ENCODE results near the gene FABP3. TPM values are rescaled to one million over a fixed set of nuclear protein-coding genes. Genes with fewer than 3 reads are reported as not detected.

Gene FABP3
- total RNA-seq, 1 donor from 2014 or later: 30.0 TPM

GRCh38 chr1:31371121-31371959, 1.5 kb downstream of the FABP3 start:
- Mint-ChIP-seq H3K27me3 (ENCODE audit: unreplicated experiment) (no peaks in the 10 kb centered on the region), H3K9me3 (ENCODE audit: unreplicated experiment) (no peaks in the 10 kb centered on the region), H3K4me3 (ENCODE audit: unreplicated experiment) (no peak overlapping the region), H3K36me3 (ENCODE audit: unreplicated experiment) (peaks cover 11% of the 10 kb centered on the region), H3K27ac (ENCODE audit: unreplicated experiment) (peak overlapping the region; percentile 96), H3K4me1 (ENCODE audit: unreplicated experiment) (peaks cover 38% of the 10 kb centered on the region)
- DNase-seq (ENCODE audit: extremely low spot score, unreplicated experiment): no peak
- no peak for TF ChIP-seq CTCF (IDR thresholded peaks at IDR 0.05)

GRCh38 chr1:31370565-31370964, 2.3 kb downstream of the FABP3 start:
- no peaks in the 10 kb centered on the region for H3K27me3 Mint-ChIP-seq (ENCODE audit: unreplicated experiment)
- H3K4me1 Mint-ChIP-seq (ENCODE audit: unreplicated experiment): peaks cover 38% of the 10 kb centered on the region
- no peak for DNase-seq (ENCODE audit: extremely low spot score, unreplicated experiment)
- no peak overlapping the region for H3K4me3 Mint-ChIP-seq (ENCODE audit: unreplicated experiment)
- H3K36me3 Mint-ChIP-seq (ENCODE audit: unreplicated experiment): peaks cover 13% of the 10 kb centered on the region
- no peaks in the 10 kb centered on the region for H3K9me3 Mint-ChIP-seq (ENCODE audit: unreplicated experiment)
- H3K27ac Mint-ChIP-seq (ENCODE audit: unreplicated experiment): no peak overlapping the region
- TF ChIP-seq CTCF (IDR thresholded peaks at IDR 0.05): no peak

GRCh38 chr1:31370021-31370420, 2.9 kb downstream of the FABP3 start:
- TF ChIP-seq CTCF (IDR thresholded peaks at IDR 0.05): no peak
- Mint-ChIP-seq H3K36me3 (ENCODE audit: unreplicated experiment) (peaks cover 15% of the 10 kb centered on the region), H3K9me3 (ENCODE audit: unreplicated experiment) (no peaks in the 10 kb centered on the region), H3K4me3 (ENCODE audit: unreplicated experiment) (no peak overlapping the region), H3K27me3 (ENCODE audit: unreplicated experiment) (no peaks in the 10 kb centered on the region), H3K27ac (ENCODE audit: unreplicated experiment) (no peak overlapping the region), H3K4me1 (ENCODE audit: unreplicated experiment) (peaks cover 36% of the 10 kb centered on the region)
- DNase-seq (ENCODE audit: extremely low spot score, unreplicated experiment): no peak

- Mint-ChIP-seq H3K9me3 (ENCODE audit: unreplicated experiment) (no peaks in the 10 kb centered on the region), H3K27me3 (ENCODE audit: unreplicated experiment) (no peaks in the 10 kb centered on the region), H3K4me1 (ENCODE audit: unreplicated experiment) (peaks cover 23% of the 10 kb centered on the region), H3K27ac (ENCODE audit: unreplicated experiment) (no peak overlapping the region), H3K36me3 (ENCODE audit: unreplicated experiment) (peaks cover 20% of the 10 kb centered on the region), H3K4me3 (ENCODE audit: unreplicated experiment) (no peak overlapping the region)
- TF ChIP-seq CTCF (IDR thresholded peaks at IDR 0.05): no peak
- DNase-seq (ENCODE audit: extremely low spot score, unreplicated experiment): no peak
Observed at GRCh38 chr1:31368611-31369107, 4.2 kb downstream of the FABP3 start.

- Mint-ChIP-seq H3K27me3 (ENCODE audit: unreplicated experiment) (no peaks in the 10 kb centered on the region), H3K27ac (ENCODE audit: unreplicated experiment) (no peak overlapping the region), H3K9me3 (ENCODE audit: unreplicated experiment) (no peaks in the 10 kb centered on the region), H3K4me1 (ENCODE audit: unreplicated experiment) (peaks cover 7% of the 10 kb centered on the region), H3K4me3 (ENCODE audit: unreplicated experiment) (no peak overlapping the region), H3K36me3 (ENCODE audit: unreplicated experiment) (peaks cover 20% of the 10 kb centered on the region)
- no peak for DNase-seq (ENCODE audit: extremely low spot score, unreplicated experiment)
- TF ChIP-seq CTCF (IDR thresholded peaks at IDR 0.05): no peak
Observed at GRCh38 chr1:31366796-31367195, 6.1 kb downstream of the FABP3 start.

Data from osteocyte (in vitro differentiated cells).